ENCODE results near the gene RETREG3.

DNA sequence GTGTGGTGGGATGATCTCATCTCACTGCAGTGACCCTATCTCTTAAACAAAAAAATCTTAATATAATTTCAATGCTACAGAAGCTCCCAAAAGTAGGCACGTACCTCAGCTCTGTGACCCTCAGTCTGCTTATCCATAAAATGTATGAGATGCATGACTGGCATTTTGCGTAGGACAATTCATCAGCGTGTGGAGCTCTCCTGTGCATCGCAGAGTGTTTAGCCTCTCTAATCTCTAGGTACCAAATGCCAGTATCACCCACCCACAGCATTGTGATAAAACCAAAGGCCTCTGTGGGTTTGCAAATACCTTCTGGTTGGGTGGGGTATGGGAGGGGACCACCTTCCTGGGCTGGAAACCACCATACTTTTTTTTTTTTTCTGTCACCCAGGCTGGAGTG is 30.9 kb upstream of the RETREG3 start:
- TF ChIP-seq, protein P1, sequence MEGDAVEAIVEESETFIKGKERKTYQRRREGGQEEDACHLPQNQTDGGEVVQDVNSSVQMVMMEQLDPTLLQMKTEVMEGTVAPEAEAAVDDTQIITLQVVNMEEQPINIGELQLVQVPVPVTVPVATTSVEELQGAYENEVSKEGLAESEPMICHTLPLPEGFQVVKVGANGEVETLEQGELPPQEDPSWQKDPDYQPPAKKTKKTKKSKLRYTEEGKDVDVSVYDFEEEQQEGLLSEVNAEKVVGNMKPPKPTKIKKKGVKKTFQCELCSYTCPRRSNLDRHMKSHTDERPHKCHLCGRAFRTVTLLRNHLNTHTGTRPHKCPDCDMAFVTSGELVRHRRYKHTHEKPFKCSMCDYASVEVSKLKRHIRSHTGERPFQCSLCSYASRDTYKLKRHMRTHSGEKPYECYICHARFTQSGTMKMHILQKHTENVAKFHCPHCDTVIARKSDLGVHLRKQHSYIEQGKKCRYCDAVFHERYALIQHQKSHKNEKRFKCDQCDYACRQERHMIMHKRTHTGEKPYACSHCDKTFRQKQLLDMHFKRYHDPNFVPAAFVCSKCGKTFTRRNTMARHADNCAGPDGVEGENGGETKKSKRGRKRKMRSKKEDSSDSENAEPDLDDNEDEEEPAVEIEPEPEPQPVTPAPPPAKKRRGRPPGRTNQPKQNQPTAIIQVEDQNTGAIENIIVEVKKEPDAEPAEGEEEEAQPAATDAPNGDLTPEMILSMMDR (IDR thresholded peaks at IDR 0.05; ENCODE audit: poor library complexity, severe bottlenecking), result no peak
- no peak for TF ChIP-seq EZH2 (IDR thresholded peaks at IDR 0.05; ENCODE audit: borderline replicate concordance, insufficient read depth, low read length, poor library complexity, severe bottlenecking)

Measured in neural cell (in vitro differentiated cells).